ENCODE results near the gene CEBPA.
"Not testable (repeated sequence)": the region's sequence is repeated elsewhere in the genome, so short reads cannot be mapped to it uniquely, and the experiment has no call there.

Gene CEBPA

GRCh38 chr19:33323093-33323820 is 20.9 kb upstream of the CEBPA start:
- DNase-seq = no peak

GRCh38 chr19:33320636-33321035 is 18.3 kb upstream of the CEBPA start:
- no peak for DNase-seq

- DNase-seq = not testable (repeated sequence)
These were observed 15.7 kb upstream of the CEBPA start for GRCh38 chr19:33317991-33318390.

GRCh38 chr19:33317517-33317916 is 15.2 kb upstream of the CEBPA start:
- DNase-seq = no peak

- no peak for DNase-seq
These were observed 14.4 kb upstream of the CEBPA start for GRCh38 chr19:33316541-33317264.

GRCh38 chr19:33312808-33313207 is 10.5 kb upstream of the CEBPA start:
- DNase-seq = not testable (repeated sequence)

- no peak for DNase-seq
These were observed 9.7 kb upstream of the CEBPA start for GRCh38 chr19:33312065-33312464.

GRCh38 chr19:33311326-33311682 is 9.0 kb upstream of the CEBPA start:
- DNase-seq = peak; percentile 65

GRCh38 chr19:33310606-33311325 is 8.4 kb upstream of the CEBPA start:
- no peak for DNase-seq

GRCh38 chr19:33309826-33310225 is 7.5 kb upstream of the CEBPA start:
- DNase-seq = no peak

- no peak for DNase-seq
These were observed 4.8 kb upstream of the CEBPA start for GRCh38 chr19:33306853-33307792.

GRCh38 chr19:33306191-33306590 is 3.9 kb upstream of the CEBPA start:
- DNase-seq = no peak

- no peak for DNase-seq
These were observed 2.7 kb upstream of the CEBPA start for GRCh38 chr19:33304760-33305647.

GRCh38 chr19:33304371-33304759 is 2.0 kb upstream of the CEBPA start:
- no peak for DNase-seq

- DNase-seq = peak; percentile 39
These were observed 1.5 kb upstream of the CEBPA start for GRCh38 chr19:33303791-33304345.

- peak; percentile 69 for DNase-seq
These were observed 848 bp upstream of the CEBPA start for GRCh38 chr19:33302974-33303790.

- no peak for DNase-seq
These were observed 497 bp downstream of the CEBPA start for GRCh38 chr19:33301900-33302174.

- peak; percentile 58 for DNase-seq
These were observed 1.0 kb downstream of the CEBPA start for GRCh38 chr19:33301144-33301899.

GRCh38 chr19:33300894-33301143 is 1.5 kb downstream of the CEBPA start:
- DNase-seq = no peak

Data from DMS53 (cell line).